Keratinocyte (primary cell): ENCODE measurements around the gene DBF4. TPM values are rescaled to one million over a fixed set of nuclear protein-coding genes. Genes with fewer than 3 reads are reported as not detected.

Source experiments
- DNase-seq: peaks from one replicate; pipeline ENCODE4 v3.0.0-alpha.2; 2011; ENCODE audit warnings: low read depth, missing footprints, low spot score
- FAIRE-seq: peaks from 2 replicates; lab custom pipeline; 2011; peaks lifted over from hg19 to GRCh38; lab: Jason Lieb, UNC
- H2AFZ ChIP-seq: 2 replicates; pipeline ENCODE4 v1.6.0; 2012; ENCODE audit warnings: low read length, control low read depth, inconsistent platforms; ENCODE audit not compliant: control insufficient read depth
- H3K27ac ChIP-seq: 2 replicates; pipeline ENCODE4 v1.5.1; 2011; ENCODE audit warnings: low read length; ENCODE audit not compliant: control insufficient read depth, insufficient read depth
- H3K27me3 ChIP-seq: 3 replicates; pipeline ENCODE4 v1.6.0; 2011; ENCODE audit warnings: low read length; ENCODE audit not compliant: control insufficient read depth, insufficient read depth; ENCODE audit errors: extremely low read depth
- H3K36me3 ChIP-seq, 2 experiments: 2 replicates in 1 of 2; 3 replicates in 1 of 2; pipeline ENCODE4 v1.5.1; 2011; ENCODE audit warnings: low read length in 2 of 2, mild to moderate bottlenecking in 1 of 2; ENCODE audit not compliant: control insufficient read depth in 2 of 2, insufficient read depth in 2 of 2; ENCODE audit errors: extremely low read depth in 1 of 2
- H3K4me1 ChIP-seq: 3 replicates; pipeline ENCODE4 v1.5.1; 2011; ENCODE audit warnings: low read length; ENCODE audit not compliant: control insufficient read depth, insufficient read depth; ENCODE audit errors: extremely low read depth
- H3K4me2 ChIP-seq: 3 replicates; pipeline ENCODE4 v1.6.0; 2011; ENCODE audit warnings: low read depth, low read length; ENCODE audit not compliant: control insufficient read depth, insufficient read depth; ENCODE audit errors: extremely low read depth
- H3K4me3 ChIP-seq, 3 experiments: fragments of 200-600 bp in 1 of 3; sonication (generic) in 1 of 3; 2 replicates in 2 of 3; 3 replicates in 1 of 3; pipeline ENCODE4 v1.5.1; 2011 to 2016; ENCODE audit warnings: low read length in 3 of 3, mild to moderate bottlenecking in 3 of 3, control low read depth in 2 of 3, inconsistent platforms in 1 of 3, low read depth in 1 of 3, mixed read lengths in 1 of 3, mixed run types in 1 of 3, moderate library complexity in 1 of 3; ENCODE audit not compliant: control insufficient read depth in 2 of 3, insufficient read depth in 2 of 3; ENCODE audit errors: extremely low read depth in 1 of 3
- H3K79me2 ChIP-seq: 2 replicates; pipeline ENCODE4 v1.6.0; 2012; ENCODE audit warnings: low read length; ENCODE audit not compliant: control insufficient read depth, insufficient read depth
- H3K9ac ChIP-seq: 3 replicates; pipeline ENCODE4 v1.6.0; 2011; ENCODE audit warnings: low read length; ENCODE audit not compliant: control insufficient read depth, insufficient read depth; ENCODE audit errors: extremely low read depth
- H3K9me1 ChIP-seq: 3 replicates; pipeline ENCODE4 v1.6.0; 2011; ENCODE audit warnings: low read length; ENCODE audit not compliant: control insufficient read depth, insufficient read depth; ENCODE audit errors: extremely low read depth
- H3K9me3 ChIP-seq: 2 replicates; pipeline ENCODE4 v1.5.1; 2012; ENCODE audit warnings: low read depth, low read length; ENCODE audit not compliant: control insufficient read depth
- H4K20me1 ChIP-seq: 3 replicates; pipeline ENCODE4 v1.6.0; 2011; ENCODE audit warnings: low read length; ENCODE audit not compliant: control insufficient read depth, insufficient read depth; ENCODE audit errors: extremely low read depth
- EZH2 ChIP-seq: IDR thresholded peaks from one replicate; pipeline ENCODE4 v1.6.1; 2012; ENCODE audit warnings: inconsistent platforms, mild to moderate bottlenecking, low read length, moderate library complexity
- dilution Hi-C: fragments of 300-500 bp; cut with MboI; formaldehyde crosslinking; loops from one replicate; pipeline ENCODE4 v1.7.0; 2020; ENCODE audit warnings: low sequenced_read_pairs; ENCODE audit not compliant: extremely low pct_ligation_motif_present
- polyA plus RNA-seq, 5 experiments: library from polyadenylated mRNA; depleted of rRNA in 3 of 5; stranded (reverse) in 3 of 5; stranded (forward) in 1 of 5; unstranded in 1 of 5; fragments of >200 nt; gene quantifications; 1 replicate in 1 of 5; 2 replicates in 3 of 5; 3 replicates in 1 of 5; pipeline versions ENCODE4 v1.2.1 to v1.2.3, GENCODE V29; 2011 to 2012; ENCODE audit warnings: missing spikeins in 2 of 5, low read depth in 1 of 5, low replicate concordance in 1 of 5
- TF ChIP-seq, protein P1 (sequence below), 3 experiments: IDR thresholded peaks in 1 of 3; conservative IDR thresholded peaks in 1 of 3; optimal IDR thresholded peaks in 1 of 3; 2 replicates in 2 of 3; 3 replicates in 1 of 3; pipeline versions ENCODE3 to v1.5.1; 2011; ENCODE audit warnings: low read length in 3 of 3, mild to moderate bottlenecking in 3 of 3, moderate library complexity in 2 of 3, control low read depth in 1 of 3, inconsistent platforms in 1 of 3; ENCODE audit not compliant: insufficient read depth in 2 of 3; ENCODE audit errors: extremely low read depth in 1 of 3

The DBF4 gene
- polyA plus RNA-seq, 1 donor (not counting 4 experiments of a cell fraction or from before 2014, with no cell fraction given), result 12.5 TPM

DNA sequence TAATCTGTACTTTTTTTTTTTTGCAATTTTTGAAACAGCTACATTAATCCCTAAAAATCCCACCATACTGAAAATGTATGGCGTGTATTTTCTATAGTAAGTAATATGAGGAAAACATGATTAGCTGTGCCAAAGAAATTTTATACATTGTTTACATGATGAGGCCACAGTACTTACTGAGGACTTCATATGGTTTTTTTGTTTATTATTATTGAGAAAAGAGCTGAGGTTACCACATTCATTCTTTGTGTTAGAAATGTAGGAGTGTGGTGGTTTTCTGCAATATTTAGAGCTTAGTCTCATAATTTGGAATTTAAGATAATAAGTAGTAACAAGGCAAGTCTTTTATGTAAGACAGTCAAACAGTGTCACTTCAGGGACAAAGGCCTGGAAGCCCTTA lies 45.2 kb upstream of the DBF4 start:
- no peaks in the 10 kb centered on the region for H4K20me1 ChIP-seq
- no peak overlapping the region for H3K4me3 ChIP-seq
- H3K9me3 ChIP-seq, result no peaks in the 10 kb centered on the region
- H3K4me1 ChIP-seq, result no peaks in the 10 kb centered on the region
- no peak overlapping the region for H3K9ac ChIP-seq
- dilution Hi-C loops, result no loop called here
- H3K79me2 ChIP-seq, result no peaks in the 10 kb centered on the region
- H3K4me2 ChIP-seq, result no peak overlapping the region
- no peak for FAIRE-seq
- TF ChIP-seq, protein P1, sequence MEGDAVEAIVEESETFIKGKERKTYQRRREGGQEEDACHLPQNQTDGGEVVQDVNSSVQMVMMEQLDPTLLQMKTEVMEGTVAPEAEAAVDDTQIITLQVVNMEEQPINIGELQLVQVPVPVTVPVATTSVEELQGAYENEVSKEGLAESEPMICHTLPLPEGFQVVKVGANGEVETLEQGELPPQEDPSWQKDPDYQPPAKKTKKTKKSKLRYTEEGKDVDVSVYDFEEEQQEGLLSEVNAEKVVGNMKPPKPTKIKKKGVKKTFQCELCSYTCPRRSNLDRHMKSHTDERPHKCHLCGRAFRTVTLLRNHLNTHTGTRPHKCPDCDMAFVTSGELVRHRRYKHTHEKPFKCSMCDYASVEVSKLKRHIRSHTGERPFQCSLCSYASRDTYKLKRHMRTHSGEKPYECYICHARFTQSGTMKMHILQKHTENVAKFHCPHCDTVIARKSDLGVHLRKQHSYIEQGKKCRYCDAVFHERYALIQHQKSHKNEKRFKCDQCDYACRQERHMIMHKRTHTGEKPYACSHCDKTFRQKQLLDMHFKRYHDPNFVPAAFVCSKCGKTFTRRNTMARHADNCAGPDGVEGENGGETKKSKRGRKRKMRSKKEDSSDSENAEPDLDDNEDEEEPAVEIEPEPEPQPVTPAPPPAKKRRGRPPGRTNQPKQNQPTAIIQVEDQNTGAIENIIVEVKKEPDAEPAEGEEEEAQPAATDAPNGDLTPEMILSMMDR (optimal IDR thresholded peaks at IDR 0.05 in 1 of 3, IDR thresholded peaks at IDR 0.05 in 1 of 3, conservative IDR thresholded peaks at IDR 0.05 in 1 of 3; ENCODE audit: extremely low read depth in 1 of 3, insufficient read depth in 2 of 3, low read length in 3 of 3), result no peak
- no peak for TF ChIP-seq EZH2
- H3K27me3 ChIP-seq, result no peaks in the 10 kb centered on the region
- H2AFZ ChIP-seq, result no peak overlapping the region
- no peak for DNase-seq
- H3K36me3 ChIP-seq, result no peaks in the 10 kb centered on the region
- H3K27ac ChIP-seq, result no peak overlapping the region
- H3K9me1 ChIP-seq, result no peaks in the 10 kb centered on the region

- no peaks in the 10 kb centered on the region for H3K36me3 ChIP-seq
- H3K9ac ChIP-seq, result no peak overlapping the region
- no peak overlapping the region for H3K27ac ChIP-seq
- no peaks in the 10 kb centered on the region for H3K4me1 ChIP-seq
- DNase-seq (no peak), FAIRE-seq (no peak)
- no peaks in the 10 kb centered on the region for H3K79me2 ChIP-seq
- dilution Hi-C loops, result no loop called here
- no peak overlapping the region for H2AFZ ChIP-seq
- no peak for TF ChIP-seq EZH2
- TF ChIP-seq, protein P1 (optimal IDR thresholded peaks at IDR 0.05 in 1 of 3, IDR thresholded peaks at IDR 0.05 in 1 of 3, conservative IDR thresholded peaks at IDR 0.05 in 1 of 3; ENCODE audit: extremely low read depth in 1 of 3, insufficient read depth in 2 of 3, low read length in 3 of 3), result no peak
- H3K4me2 ChIP-seq, result no peak overlapping the region
- no peak overlapping the region for H3K4me3 ChIP-seq
- H3K9me3 ChIP-seq, result no peaks in the 10 kb centered on the region
- no peaks in the 10 kb centered on the region for H4K20me1 ChIP-seq
- H3K9me1 ChIP-seq, result no peaks in the 10 kb centered on the region
- no peaks in the 10 kb centered on the region for H3K27me3 ChIP-seq
Observed at GRCh38 chr7:87833130-87833529, 43.2 kb upstream of the DBF4 start.
